ENCODE data around the gene KNDC1.

DNA sequence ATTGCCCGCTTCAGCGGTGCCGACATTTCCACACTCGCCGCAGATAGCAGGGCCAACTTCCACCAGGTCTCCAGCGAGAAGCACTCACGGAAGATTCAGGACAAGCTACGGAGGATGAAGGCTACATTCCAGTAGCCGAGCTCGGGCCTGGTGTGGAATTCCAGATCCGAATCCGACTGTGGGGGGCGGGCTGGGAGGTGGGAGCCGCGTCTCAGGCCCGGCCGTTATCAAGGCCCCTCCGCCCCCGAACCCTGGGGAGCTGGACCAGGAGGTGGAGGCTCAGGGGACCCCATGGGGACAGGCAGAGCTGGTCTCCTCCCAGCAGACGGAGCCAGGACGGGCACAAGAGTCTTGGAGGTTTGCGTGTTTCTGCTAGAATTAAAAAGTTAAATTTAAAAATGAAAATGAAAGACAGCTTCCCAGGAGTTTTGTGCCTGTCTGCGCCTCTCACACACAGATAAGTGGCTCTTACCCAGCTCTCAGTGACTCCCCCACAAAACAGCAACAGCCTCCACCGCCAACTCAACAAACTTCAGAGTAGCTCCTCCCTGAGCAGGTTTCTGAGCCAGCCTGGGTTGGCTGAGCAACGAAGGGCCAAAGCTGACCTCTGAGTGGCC lies 64.8 kb downstream of the KNDC1 start:
- TF ChIP-seq, protein P1, sequence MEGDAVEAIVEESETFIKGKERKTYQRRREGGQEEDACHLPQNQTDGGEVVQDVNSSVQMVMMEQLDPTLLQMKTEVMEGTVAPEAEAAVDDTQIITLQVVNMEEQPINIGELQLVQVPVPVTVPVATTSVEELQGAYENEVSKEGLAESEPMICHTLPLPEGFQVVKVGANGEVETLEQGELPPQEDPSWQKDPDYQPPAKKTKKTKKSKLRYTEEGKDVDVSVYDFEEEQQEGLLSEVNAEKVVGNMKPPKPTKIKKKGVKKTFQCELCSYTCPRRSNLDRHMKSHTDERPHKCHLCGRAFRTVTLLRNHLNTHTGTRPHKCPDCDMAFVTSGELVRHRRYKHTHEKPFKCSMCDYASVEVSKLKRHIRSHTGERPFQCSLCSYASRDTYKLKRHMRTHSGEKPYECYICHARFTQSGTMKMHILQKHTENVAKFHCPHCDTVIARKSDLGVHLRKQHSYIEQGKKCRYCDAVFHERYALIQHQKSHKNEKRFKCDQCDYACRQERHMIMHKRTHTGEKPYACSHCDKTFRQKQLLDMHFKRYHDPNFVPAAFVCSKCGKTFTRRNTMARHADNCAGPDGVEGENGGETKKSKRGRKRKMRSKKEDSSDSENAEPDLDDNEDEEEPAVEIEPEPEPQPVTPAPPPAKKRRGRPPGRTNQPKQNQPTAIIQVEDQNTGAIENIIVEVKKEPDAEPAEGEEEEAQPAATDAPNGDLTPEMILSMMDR (conservative IDR thresholded peaks at IDR 0.05) = no peak
- TF ChIP-seq EZH2 (IDR thresholded peaks at IDR 0.05; ENCODE audit: low read depth) = no peak
